ENCODE results near the gene MAD1L1. TPM values are rescaled to one million over a fixed set of nuclear protein-coding genes. Genes with fewer than 3 reads are reported as not detected.

MAD1L1 gene
- total and polyA plus RNA-seq, 10 donors, result 47.3 to 118 (median 68.2) TPM

- H3K4me3 ChIP-seq, result no peak overlapping the region
- no peaks in the 10 kb centered on the region for H3K27me3 ChIP-seq (replicated peaks in 1 of 7)
- no peaks in the 10 kb centered on the region for H3K9me3 ChIP-seq
- peaks cover 0 to 56% (median 8%) of the 10 kb centered on the region in 6 donors for H3K4me1 ChIP-seq
- peak; percentile 73 for DNase-seq
- intact Hi-C loops (cut with DNase I; ENCODE audit: low total_unique reads), result no loop called here
- 92 to 97% (median 95%) methylated on average over 36 to 40 of the region's 40 CpGs for WGBS, 5 donors
- H3K27ac ChIP-seq, result no peak overlapping the region
- peaks cover 0 to 61% (median 0%) of the 10 kb centered on the region in 6 donors for H3K36me3 ChIP-seq
- no peak for TF ChIP-seq POLR2AphosphoS5 (IDR thresholded peaks at IDR 0.05)
- no peak for TF ChIP-seq POLR2A (IDR thresholded peaks at IDR 0.05)
- TF ChIP-seq, protein P1, sequence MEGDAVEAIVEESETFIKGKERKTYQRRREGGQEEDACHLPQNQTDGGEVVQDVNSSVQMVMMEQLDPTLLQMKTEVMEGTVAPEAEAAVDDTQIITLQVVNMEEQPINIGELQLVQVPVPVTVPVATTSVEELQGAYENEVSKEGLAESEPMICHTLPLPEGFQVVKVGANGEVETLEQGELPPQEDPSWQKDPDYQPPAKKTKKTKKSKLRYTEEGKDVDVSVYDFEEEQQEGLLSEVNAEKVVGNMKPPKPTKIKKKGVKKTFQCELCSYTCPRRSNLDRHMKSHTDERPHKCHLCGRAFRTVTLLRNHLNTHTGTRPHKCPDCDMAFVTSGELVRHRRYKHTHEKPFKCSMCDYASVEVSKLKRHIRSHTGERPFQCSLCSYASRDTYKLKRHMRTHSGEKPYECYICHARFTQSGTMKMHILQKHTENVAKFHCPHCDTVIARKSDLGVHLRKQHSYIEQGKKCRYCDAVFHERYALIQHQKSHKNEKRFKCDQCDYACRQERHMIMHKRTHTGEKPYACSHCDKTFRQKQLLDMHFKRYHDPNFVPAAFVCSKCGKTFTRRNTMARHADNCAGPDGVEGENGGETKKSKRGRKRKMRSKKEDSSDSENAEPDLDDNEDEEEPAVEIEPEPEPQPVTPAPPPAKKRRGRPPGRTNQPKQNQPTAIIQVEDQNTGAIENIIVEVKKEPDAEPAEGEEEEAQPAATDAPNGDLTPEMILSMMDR (IDR thresholded peaks at IDR 0.05 in 8 of 11, conservative IDR thresholded peaks at IDR 0.05 in 3 of 11), result no peak
These were observed 380.0 kb downstream of the MAD1L1 start for GRCh38 chr7:1852517-1853430.

DNA sequence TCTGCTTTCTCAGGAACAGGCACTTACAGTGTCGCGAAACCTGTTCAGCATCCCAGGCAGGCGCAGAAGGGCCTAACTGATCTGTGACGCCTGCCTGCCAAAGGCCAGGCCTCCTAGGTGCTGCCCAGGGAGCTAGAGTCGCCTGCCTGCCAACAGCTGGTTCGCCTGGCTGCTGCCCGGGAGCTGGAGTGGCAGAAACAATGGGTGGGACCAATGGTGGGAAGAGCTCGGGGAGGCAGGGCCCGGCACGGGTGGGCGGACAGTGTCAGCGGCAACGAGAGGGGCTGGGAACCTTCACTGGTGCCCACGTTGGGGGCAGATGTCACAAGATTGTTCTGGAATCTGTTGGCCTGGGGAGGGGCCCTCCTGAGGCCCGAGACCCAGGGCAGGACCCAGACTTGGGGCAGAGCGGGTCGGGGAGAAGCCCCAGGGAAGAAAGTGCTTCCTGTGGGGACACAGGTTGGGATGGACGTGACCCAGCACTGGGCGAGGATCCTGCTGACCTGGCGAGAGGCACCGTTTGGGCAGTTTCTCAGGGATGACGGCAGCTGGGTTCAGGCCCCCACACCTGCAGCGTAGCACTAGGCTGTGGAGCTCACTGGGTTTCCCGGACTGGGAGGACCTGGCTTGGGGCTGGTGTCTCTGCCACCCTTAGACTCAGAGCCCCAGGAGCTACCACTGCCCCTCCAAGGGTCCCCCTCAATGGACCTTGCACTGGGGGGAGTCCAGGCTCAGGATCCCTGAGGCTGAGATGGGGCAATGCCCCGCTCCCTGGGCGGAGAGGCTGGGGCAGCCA lies 380.8 kb downstream of the MAD1L1 start:
- TF ChIP-seq POLR2A (IDR thresholded peaks at IDR 0.05), result no peak
- TF ChIP-seq POLR2AphosphoS5 (IDR thresholded peaks at IDR 0.05), result no peak
- TF ChIP-seq, protein P1 (IDR thresholded peaks at IDR 0.05 in 8 of 11, conservative IDR thresholded peaks at IDR 0.05 in 3 of 11), result no peak
- Histone ChIP-seq H3K27me3 (replicated peaks in 1 of 7) (no peaks in the 10 kb centered on the region), H3K9me3 (no peaks in the 10 kb centered on the region), H3K27ac (no peak overlapping the region), H3K4me3 (no peak overlapping the region), H3K36me3 (peaks cover 0 to 61% (median 0%) of the 10 kb centered on the region in 6 donors), H3K4me1 (peaks cover 0 to 60% (median 8%) of the 10 kb centered on the region in 6 donors)
- WGBS, 5 donors, result 91 to 96% (median 93%) methylated on average over 24 to 26 of the region's 26 CpGs
- DNase-seq, result peak; percentile 72
- intact Hi-C loops (cut with DNase I; ENCODE audit: low total_unique reads), result no loop called here

- DNase-seq, result peak; percentile 70
- H3K27me3 ChIP-seq (replicated peaks in 1 of 7), result no peaks in the 10 kb centered on the region
- TF ChIP-seq, protein P1 (IDR thresholded peaks at IDR 0.05 in 8 of 11, conservative IDR thresholded peaks at IDR 0.05 in 3 of 11), result no peak
- TF ChIP-seq POLR2AphosphoS5 (IDR thresholded peaks at IDR 0.05), result no peak
- no peak for TF ChIP-seq POLR2A (IDR thresholded peaks at IDR 0.05)
- intact Hi-C loops (cut with DNase I; ENCODE audit: low total_unique reads), result no loop called here
- peaks cover 0 to 52% (median 8%) of the 10 kb centered on the region in 6 donors for H3K4me1 ChIP-seq
- H3K27ac ChIP-seq, result no peak overlapping the region
- no peaks in the 10 kb centered on the region for H3K9me3 ChIP-seq
- 85 to 90% (median 89%) methylated on average over 31 of the region's 31 CpGs for WGBS, 5 donors
- H3K36me3 ChIP-seq, result peaks cover 0 to 63% (median 0%) of the 10 kb centered on the region in 6 donors
- no peak overlapping the region for H3K4me3 ChIP-seq
These were observed 381.7 kb downstream of the MAD1L1 start for GRCh38 chr7:1850976-1851571.
